Measurements from ENCODE around the gene HS3ST3B1.

HS3ST3B1 gene

GRCh38 chr17:14381606-14382005 lies 80.7 kb downstream of the HS3ST3B1 start:
- POLR2A ChIA-PET, result no interaction called here

GRCh38 chr17:14387036-14387435 lies 86.2 kb downstream of the HS3ST3B1 start:
- CTCF ChIA-PET, result no interaction called here
- POLR2A ChIA-PET, result no interaction called here
- DNase-seq (ENCODE audit: extremely low spot score), result no peak
- no peak for TF ChIP-seq CTCF (IDR thresholded peaks at IDR 0.05; ENCODE audit: control extremely low read depth, extremely low read depth, low read depth, missing control alignments)

More at GRCh38 chr17:14381606-14382005, 80.7 kb downstream of the HS3ST3B1 start:
- DNase-seq (ENCODE audit: extremely low spot score), result no peak
- no peak for TF ChIP-seq CTCF (IDR thresholded peaks at IDR 0.05; ENCODE audit: control extremely low read depth, extremely low read depth, low read depth, missing control alignments)
- CTCF ChIA-PET, result no interaction called here

- ChIA-PET CTCF (no interaction called here), POLR2A (no interaction called here)
- no peak for TF ChIP-seq CTCF (IDR thresholded peaks at IDR 0.05; ENCODE audit: control extremely low read depth, extremely low read depth, low read depth, missing control alignments)
- DNase-seq (ENCODE audit: extremely low spot score), result no peak
Measured at GRCh38 chr17:14389681-14390080, 88.8 kb downstream of the HS3ST3B1 start.

GRCh38 chr17:14393723-14394122 lies 92.8 kb downstream of the HS3ST3B1 start:
- ChIA-PET CTCF (interaction anchor here (1.1 to 2.5 kb wide), 3 partner anchors 9 to 28 kb away, joined by 3 to 8 read pairs (median 3); no protein-coding TSS in a partner anchor), POLR2A (no interaction called here)
- no peak for DNase-seq (ENCODE audit: extremely low spot score)
- TF ChIP-seq CTCF (IDR thresholded peaks at IDR 0.05; ENCODE audit: control extremely low read depth, extremely low read depth, low read depth, missing control alignments), result no peak

GRCh38 chr17:14395255-14395654 lies 94.4 kb downstream of the HS3ST3B1 start:
- ChIA-PET POLR2A (no interaction called here), CTCF (interaction anchor here (0.8 to 2.5 kb wide), 2 partner anchors 10 to 15 kb away, joined by 3 to 8 read pairs; no protein-coding TSS in a partner anchor)
- no peak for TF ChIP-seq CTCF (IDR thresholded peaks at IDR 0.05; ENCODE audit: control extremely low read depth, extremely low read depth, low read depth, missing control alignments)
- no peak for DNase-seq (ENCODE audit: extremely low spot score)

- TF ChIP-seq CTCF (IDR thresholded peaks at IDR 0.05; ENCODE audit: control extremely low read depth, extremely low read depth, low read depth, missing control alignments), result no peak
- DNase-seq (ENCODE audit: extremely low spot score), result no peak
- ChIA-PET CTCF (interaction anchor here (1.5 kb wide), 1 partner anchor 19 kb away, joined by 4 read pairs; no protein-coding TSS in a partner anchor), POLR2A (no interaction called here)
Measured at GRCh38 chr17:14396547-14396946, 95.7 kb downstream of the HS3ST3B1 start.

- CTCF ChIA-PET, result no interaction called here
- DNase-seq (ENCODE audit: extremely low spot score), result no peak
- TF ChIP-seq CTCF (IDR thresholded peaks at IDR 0.05; ENCODE audit: control extremely low read depth, extremely low read depth, low read depth, missing control alignments), result no peak
- POLR2A ChIA-PET, result no interaction called here
Measured at GRCh38 chr17:14398766-14399165, 97.9 kb downstream of the HS3ST3B1 start.
